Neural cell (in vitro differentiated cells): ENCODE results near the gene HDAC4. TPM values are rescaled to one million over a fixed set of nuclear protein-coding genes. Genes with fewer than 3 reads are reported as not detected.

Experiments
- H2AFZ ChIP-seq: fragments of 200-600, 300-800 bp; sonication (generic), shearing (Covaris generic); 2 replicates; pipeline ENCODE4 v1.6.0; 2014; ENCODE audit warnings: low read depth, mild to moderate bottlenecking, antibody characterized with exemption, low read length, moderate library complexity
- H3F3A ChIP-seq: fragments of 200-600 bp; shearing (Covaris generic); 2 replicates; pipeline ENCODE4 v1.6.1; 2016; ENCODE audit warnings: mild to moderate bottlenecking, moderate library complexity, mixed read lengths, antibody characterized with exemption, low read length; ENCODE audit not compliant: insufficient read depth, poor library complexity, severe bottlenecking
- H3K27ac ChIP-seq: fragments of 200-600, 300-800 bp; sonication (generic), shearing (Covaris generic); 2 replicates; pipeline ENCODE4 v1.5.1; 2014; ENCODE audit warnings: mild to moderate bottlenecking, low read length, moderate library complexity
- H3K27me3 ChIP-seq: fragments of 300-800, 200-600 bp; sonication (generic), shearing (Covaris generic); 2 replicates; pipeline ENCODE4 v1.6.0; 2014; ENCODE audit warnings: mild to moderate bottlenecking, low read depth, low read length, moderate library complexity; ENCODE audit not compliant: insufficient read depth
- H3K36me3 ChIP-seq: fragments of 300-800, 200-600 bp; sonication (generic), shearing (Covaris generic); 2 replicates; pipeline ENCODE4 v1.5.1; 2014; ENCODE audit warnings: mild to moderate bottlenecking, antibody characterized with exemption, low read length, moderate library complexity; ENCODE audit not compliant: insufficient read depth
- H3K4me2 ChIP-seq: fragments of 300-800, 200-600 bp; sonication (generic), shearing (Covaris generic); 2 replicates; pipeline ENCODE4 v1.6.0; 2014; ENCODE audit warnings: mild to moderate bottlenecking, low read length
- H3K4me3 ChIP-seq: fragments of 300-800, 200-600 bp; sonication (generic), shearing (Covaris generic); 2 replicates; pipeline ENCODE4 v1.5.1; 2014; ENCODE audit warnings: mild to moderate bottlenecking, low read length, moderate library complexity
- H3K79me2 ChIP-seq: fragments of 200-600 bp; shearing (Covaris generic); replicated peaks from 2 replicates; pipeline ENCODE4 v1.6.0; 2014; ENCODE audit warnings: mild to moderate bottlenecking, low read length, moderate library complexity; ENCODE audit not compliant: insufficient read depth
- H3K9ac ChIP-seq: fragments of 300-800, 200-600 bp; sonication (generic), shearing (Covaris generic); 2 replicates; pipeline ENCODE4 v1.6.1; 2016; ENCODE audit warnings: mild to moderate bottlenecking, low read length, mixed read lengths
- H3K9me2 ChIP-seq: fragments of 200-600 bp; shearing (Covaris generic); 2 replicates; pipeline ENCODE4 v1.6.1; 2016; ENCODE audit warnings: mild to moderate bottlenecking, low read length, mixed read lengths; ENCODE audit not compliant: insufficient read depth
- H3K9me3 ChIP-seq: fragments of 200-600, 300-800 bp; sonication (generic), shearing (Covaris generic); 2 replicates; pipeline ENCODE4 v1.6.1; 2016; ENCODE audit warnings: mild to moderate bottlenecking, mixed run types, low read length, moderate library complexity, mixed read lengths
- H4K20me1 ChIP-seq: fragments of 200-600 bp; shearing (Covaris generic); 2 replicates; pipeline ENCODE4 v1.6.1; 2016; ENCODE audit warnings: mild to moderate bottlenecking, mixed run types; ENCODE audit not compliant: insufficient read depth
- CTCF ChIP-seq: fragments of 450-650 bp; IDR thresholded peaks from 2 replicates; pipeline ENCODE4 v1.5.1; 2014; ENCODE audit warnings: antibody characterized with exemption, mild to moderate bottlenecking, moderate library complexity; ENCODE audit not compliant: poor library complexity, severe bottlenecking
- EP300 ChIP-seq: fragments of 450-650 bp; conservative IDR thresholded peaks from 2 replicates; pipeline ENCODE4 v1.6.1; 2014; ENCODE audit warnings: antibody characterized with exemption, mild to moderate bottlenecking, moderate library complexity; ENCODE audit not compliant: poor library complexity, severe bottlenecking
- EZH2 ChIP-seq: fragments of 200-600, 300-800 bp; shearing (Covaris generic), sonication (generic); IDR thresholded peaks from 2 replicates; pipeline ENCODE4 v1.6.1; 2014; ENCODE audit warnings: antibody characterized with exemption, low read length, borderline replicate concordance, mild to moderate bottlenecking; ENCODE audit not compliant: insufficient read depth, poor library complexity, severe bottlenecking
- MXI1 ChIP-seq: fragments of 450-650 bp; conservative IDR thresholded peaks from 2 replicates; pipeline ENCODE4 v1.6.1; 2014; ENCODE audit warnings: antibody characterized with exemption, mild to moderate bottlenecking; ENCODE audit not compliant: poor library complexity, severe bottlenecking
- POLR2AphosphoS5 ChIP-seq: IDR thresholded peaks from 2 replicates; pipeline ENCODE4 v1.6.1; 2012
- RAD21 ChIP-seq: fragments of 450-650 bp; conservative IDR thresholded peaks from 2 replicates; pipeline ENCODE4 v1.6.1; 2014; ENCODE audit warnings: antibody characterized with exemption, mild to moderate bottlenecking, moderate library complexity
- REST ChIP-seq: IDR thresholded peaks from 2 replicates; pipeline ENCODE4 v1.6.1; 2012; ENCODE audit warnings: borderline replicate concordance
- SMC3 ChIP-seq: fragments of 450-650 bp; conservative IDR thresholded peaks from 2 replicates; pipeline ENCODE4 v1.6.1; 2014; ENCODE audit warnings: antibody characterized with exemption, mild to moderate bottlenecking, moderate library complexity; ENCODE audit not compliant: poor library complexity
- TAF1 ChIP-seq: IDR thresholded peaks from 2 replicates; pipeline ENCODE4 v1.6.1; 2012; ENCODE audit warnings: low read depth
- polyA plus RNA-seq: library from polyadenylated mRNA; depleted of rRNA; stranded (reverse); fragments of >200 nt; gene quantifications from 2 replicates; pipeline ENCODE4 v1.2.3, GENCODE V29; 2014

Gene HDAC4
- polyA plus RNA-seq, 1 donor from 2014 or later = 3.4 TPM

GRCh38 chr2:239098288-239098970 lies 302.4 kb downstream of the HDAC4 start:
- Histone ChIP-seq H2AFZ (no peak overlapping the region), H3K79me2 (no peaks in the 10 kb centered on the region), H3K27me3 (no peaks in the 10 kb centered on the region), H3K9me2 (no peaks in the 10 kb centered on the region), H4K20me1 (no peaks in the 10 kb centered on the region), H3F3A (no peaks in the 10 kb centered on the region), H3K9me3 (no peaks in the 10 kb centered on the region), H3K4me2 (no peak overlapping the region), H3K4me3 (no peak overlapping the region), H3K9ac (no peak overlapping the region), H3K36me3 (no peaks in the 10 kb centered on the region), H3K27ac (no peak overlapping the region)
- TF ChIP-seq EZH2 (no peak), REST (no peak), SMC3 (no peak), TAF1 (no peak), POLR2AphosphoS5 (no peak), MXI1 (no peak), RAD21 (no peak), EP300 (no peak), CTCF (no peak)

- Histone ChIP-seq H3F3A (no peaks in the 10 kb centered on the region), H3K9me3 (no peaks in the 10 kb centered on the region), H4K20me1 (no peaks in the 10 kb centered on the region), H3K79me2 (no peaks in the 10 kb centered on the region), H3K4me2 (no peak overlapping the region), H3K9ac (no peak overlapping the region), H3K4me3 (no peak overlapping the region), H3K36me3 (no peaks in the 10 kb centered on the region), H3K9me2 (no peaks in the 10 kb centered on the region), H3K27me3 (no peaks in the 10 kb centered on the region), H3K27ac (no peak overlapping the region), H2AFZ (no peak overlapping the region)
- no peak for TF ChIP-seq TAF1
- TF ChIP-seq RAD21 = no peak
- TF ChIP-seq CTCF = no peak
- TF ChIP-seq EZH2 = no peak
- TF ChIP-seq MXI1 = no peak
- no peak for TF ChIP-seq SMC3
- TF ChIP-seq REST = no peak
- no peak for TF ChIP-seq POLR2AphosphoS5
- no peak for TF ChIP-seq EP300
Measured at GRCh38 chr2:239097428-239097696, 303.5 kb downstream of the HDAC4 start.
